HG02610 (cell line): ENCODE results near the gene ANTXR2.

Source experiments
- ATAC-seq: cut with Tn5 transposase; IDR thresholded peaks from one replicate; pipeline ENCODE4 v1.9.1; 2021; ENCODE audit warnings: mild to moderate bottlenecking, moderate library complexity; ENCODE audit not compliant: unreplicated experiment

Gene ANTXR2

DNA sequence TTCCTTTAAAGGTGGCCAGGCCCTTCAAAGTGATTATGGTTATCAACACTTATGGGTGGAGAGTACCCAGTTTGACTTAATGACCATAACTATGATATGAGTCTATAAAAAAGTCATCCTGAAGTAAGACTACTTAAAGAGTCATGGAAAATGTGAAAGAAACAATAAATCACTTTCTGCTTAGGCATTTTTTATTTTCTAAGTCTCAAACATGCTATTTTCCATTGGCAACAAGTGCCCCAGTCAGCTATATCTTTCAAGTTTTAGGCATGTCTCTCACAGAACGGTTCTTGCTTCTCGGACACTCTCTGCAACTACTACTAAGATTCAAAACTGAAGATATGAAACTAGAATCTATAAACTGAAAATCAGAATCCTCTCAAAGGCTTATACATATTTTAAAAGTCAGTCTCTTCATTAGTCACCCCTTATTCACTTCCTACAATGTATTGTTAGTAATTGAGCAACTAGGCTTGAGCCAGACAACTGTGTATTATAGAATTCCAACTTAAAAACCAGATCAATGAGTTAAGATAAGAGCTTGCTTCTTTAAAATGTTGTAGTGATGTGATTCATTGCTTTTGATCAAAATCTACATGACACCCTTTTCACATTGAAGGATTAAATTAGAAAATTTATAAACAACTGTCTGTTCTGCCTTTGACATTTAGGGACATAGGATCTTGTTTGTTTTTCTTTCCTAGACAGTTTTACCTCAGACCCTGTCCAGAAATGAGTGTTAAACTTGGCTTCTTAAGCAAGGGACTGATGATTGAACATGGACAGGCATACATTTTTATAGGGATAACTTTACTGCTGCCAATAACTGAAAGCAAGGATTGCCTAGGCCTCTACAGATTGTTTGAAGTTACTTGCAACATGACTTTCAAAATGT lies 2.9 kb downstream of the ANTXR2 start:
- no peak for ATAC-seq

- no peak for ATAC-seq
Observed at GRCh38 chr4:80069108-80069836, 3.8 kb downstream of the ANTXR2 start.

GRCh38 chr4:80065601-80066000 lies 7.4 kb downstream of the ANTXR2 start:
- ATAC-seq = no peak

- ATAC-seq = peak; percentile 23
Observed at GRCh38 chr4:80062527-80062926, 10.5 kb downstream of the ANTXR2 start.

- ATAC-seq = no peak
Observed at GRCh38 chr4:80060804-80061203, 12.2 kb downstream of the ANTXR2 start.

DNA sequence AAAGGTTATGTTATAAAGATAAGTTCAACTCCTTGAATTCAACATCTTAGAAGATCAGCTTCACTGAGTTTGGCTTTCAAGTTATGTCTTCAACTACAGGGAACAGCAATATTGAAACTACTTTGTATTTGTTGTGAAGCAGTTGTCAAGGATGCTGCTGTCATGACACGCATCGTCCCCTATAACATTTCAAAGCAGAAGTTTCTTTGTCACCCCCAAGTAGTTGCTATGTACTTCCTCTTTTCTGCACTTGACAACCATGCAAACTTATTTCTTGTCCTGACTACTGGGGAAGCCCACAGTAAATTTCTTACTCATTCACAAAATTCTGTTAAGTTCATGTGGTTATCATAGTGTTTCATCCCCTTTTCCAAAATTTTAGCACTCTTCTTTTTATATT lies 14.3 kb downstream of the ANTXR2 start:
- ATAC-seq = peak; percentile 97

DNA sequence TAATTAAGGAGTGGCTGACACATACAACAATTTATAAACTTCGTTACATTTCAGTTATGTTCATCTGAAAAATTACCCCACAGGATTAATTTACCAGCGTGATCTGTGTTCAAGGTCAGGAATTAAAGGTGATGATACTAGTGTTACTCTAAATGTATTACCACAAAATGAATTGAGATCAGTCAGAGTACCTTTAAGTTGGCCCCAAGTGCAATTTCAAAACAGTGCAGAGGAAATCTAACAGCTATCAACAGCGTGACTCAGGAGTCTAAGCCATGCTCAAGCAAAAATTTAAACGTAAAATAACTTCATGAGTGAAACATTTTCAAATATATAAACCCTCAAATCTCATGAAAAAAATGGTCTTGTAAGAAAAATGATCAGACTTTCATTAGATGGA lies 18.7 kb downstream of the ANTXR2 start:
- ATAC-seq = no peak

- no peak for ATAC-seq
Observed at GRCh38 chr4:80053140-80053910, 19.7 kb downstream of the ANTXR2 start.

- ATAC-seq = no peak
Observed at GRCh38 chr4:80049813-80050534, 23.1 kb downstream of the ANTXR2 start.

GRCh38 chr4:80049402-80049801 lies 23.6 kb downstream of the ANTXR2 start:
- ATAC-seq = no peak

- ATAC-seq = no peak
Observed at GRCh38 chr4:80045786-80046185, 27.2 kb downstream of the ANTXR2 start.

DNA sequence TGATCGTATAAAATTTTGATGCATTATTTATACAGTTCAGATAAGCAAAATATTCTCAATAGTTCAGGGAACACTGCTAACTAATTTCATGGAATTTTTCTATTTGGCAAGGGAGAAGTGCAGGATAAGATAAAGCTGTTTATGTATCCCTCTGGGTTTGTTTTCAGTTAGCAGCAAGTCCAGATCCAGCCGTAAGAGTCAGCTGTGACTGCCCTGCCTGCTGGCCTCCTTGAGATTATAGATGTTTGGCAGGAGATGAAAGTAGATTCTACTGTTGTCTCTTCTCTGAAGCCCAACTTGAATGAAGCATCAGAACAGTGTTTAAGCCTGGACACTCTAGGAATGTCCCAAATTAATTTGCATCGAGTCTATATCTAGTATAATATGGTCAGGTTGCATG lies 29.5 kb downstream of the ANTXR2 start:
- no peak for ATAC-seq

- ATAC-seq = no peak
Observed at GRCh38 chr4:80042821-80043220, 30.2 kb downstream of the ANTXR2 start.

DNA sequence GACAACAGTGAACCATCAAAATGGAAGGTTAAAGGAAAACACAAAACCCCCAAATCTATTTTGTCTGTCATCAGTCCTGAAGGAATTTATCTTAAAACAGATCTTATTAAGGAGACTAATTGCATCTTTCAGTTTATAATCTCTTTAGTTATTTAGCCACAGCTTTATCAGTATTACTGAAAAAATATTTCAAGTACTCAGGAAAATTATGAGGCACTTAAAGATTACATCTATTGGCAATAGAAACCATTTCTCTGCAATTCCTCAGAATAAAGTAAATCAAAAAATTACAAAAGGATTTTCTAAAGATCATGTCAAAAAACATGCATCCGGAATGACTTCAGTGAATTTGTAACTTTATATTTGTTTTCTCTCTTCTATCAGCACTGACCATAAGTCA lies 35.2 kb downstream of the ANTXR2 start:
- ATAC-seq = no peak

DNA sequence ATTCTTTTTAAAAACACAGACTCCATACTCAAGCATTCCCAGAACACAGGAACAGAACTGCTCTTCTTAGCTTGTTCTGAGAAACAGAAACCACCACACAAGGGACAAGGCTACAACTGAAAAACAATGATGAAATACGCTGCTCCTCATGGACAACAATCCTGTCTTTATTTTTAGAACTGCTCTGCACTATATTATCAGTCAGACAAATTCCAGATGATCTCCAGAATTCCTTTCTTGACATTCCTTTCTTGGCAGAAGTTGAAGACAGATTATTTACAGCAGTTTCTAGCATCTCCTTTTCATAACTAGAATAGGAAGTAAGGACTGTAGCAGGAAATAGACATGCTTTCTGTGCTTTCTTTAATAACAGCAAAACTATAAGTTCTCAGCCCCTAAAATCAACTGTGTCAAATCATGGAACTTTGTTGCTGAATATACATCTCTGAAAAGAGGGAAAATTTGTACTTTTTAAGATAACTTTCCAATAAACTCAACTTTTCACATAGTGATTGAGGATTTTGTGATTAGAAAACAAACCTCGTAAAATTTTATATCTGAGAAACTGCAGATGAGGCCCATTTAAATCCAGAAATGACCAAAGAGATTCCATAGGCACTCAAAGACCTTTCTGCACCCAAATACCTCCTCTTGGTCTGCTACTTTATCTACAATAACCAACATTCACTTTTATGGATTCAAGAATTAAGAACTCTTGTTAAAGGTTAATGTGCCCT lies 35.9 kb downstream of the ANTXR2 start:
- no peak for ATAC-seq

GRCh38 chr4:80036306-80036705 lies 36.7 kb downstream of the ANTXR2 start:
- ATAC-seq = no peak

GRCh38 chr4:80035336-80035735 lies 37.7 kb downstream of the ANTXR2 start:
- ATAC-seq = peak; percentile 56

DNA sequence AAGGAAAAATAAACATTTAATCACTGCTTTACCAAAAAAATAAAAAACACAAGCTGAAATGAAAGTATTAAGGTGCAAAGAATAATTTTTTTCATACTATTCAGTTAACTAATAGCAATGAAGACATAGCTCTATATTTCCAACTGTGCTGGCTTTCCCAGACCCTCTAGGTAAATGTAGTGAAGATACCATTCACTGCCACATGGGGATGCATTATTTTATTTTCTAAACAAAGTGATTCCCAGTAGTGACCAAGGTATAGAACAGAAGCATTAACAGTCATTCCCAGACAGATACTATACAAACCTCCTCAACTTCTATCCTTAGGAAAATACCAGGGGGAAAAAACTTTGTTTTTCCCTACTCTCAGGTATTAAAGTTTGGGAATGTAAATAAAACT lies 39.4 kb downstream of the ANTXR2 start:
- no peak for ATAC-seq

- no peak for ATAC-seq
Observed at GRCh38 chr4:80029364-80029763, 43.7 kb downstream of the ANTXR2 start.

GRCh38 chr4:80027611-80028010 lies 45.4 kb downstream of the ANTXR2 start:
- ATAC-seq = no peak
